Tibial artery (tissue), 4 donors: ENCODE measurements around the gene CPXM1.

Experiments used
- DNase-seq, 2 donors: peaks; one replicate each; pipeline ENCODE4 v3.0.0-alpha.2; 2019
- H3K27ac ChIP-seq, 2 donors: fragments of 200-600 bp; sonication (generic) in 1 of 2; 1 replicate in 1 of 2; 2 replicates in 1 of 2; pipeline ENCODE4 v1.5.1; 2018 to 2019; ENCODE audit warnings: mild to moderate bottlenecking in 1 of 2
- H3K27me3 ChIP-seq, 2 donors: fragments of 200-600 bp; sonication (generic) in 1 of 2; one replicate each; pipeline versions ENCODE4 v1.5.1 to v1.6.0; 2016 to 2019
- H3K36me3 ChIP-seq, 3 donors: fragments of 200-600 bp; sonication (generic) in 2 of 3; one replicate each; pipeline ENCODE4 v1.5.1; 2016 to 2019; ENCODE audit warnings: mild to moderate bottlenecking in 2 of 3
- H3K4me1 ChIP-seq, 4 donors: fragments of 200-600 bp; sonication (generic) in 2 of 4; 1 replicate in 3 of 4; 2 replicates in 1 of 4; pipeline ENCODE4 v1.5.1; 2016 to 2019
- H3K4me3 ChIP-seq, 2 donors: fragments of 200-600 bp; sonication (generic) in 1 of 2; 1 replicate in 1 of 2; 2 replicates in 1 of 2; pipeline ENCODE4 v1.5.1; 2018 to 2019; ENCODE audit warnings: mild to moderate bottlenecking in 2 of 2
- H3K9me3 ChIP-seq, 3 donors: fragments of 200-600 bp; sonication (generic) in 1 of 3; one replicate each; pipeline ENCODE4 v1.5.1; 2016 to 2019
- CTCF ChIP-seq, 2 experiments: fragments of 200-600 bp in 1 of 2; fragments of 450-650 bp in 1 of 2; IDR thresholded peaks; one replicate each; pipeline ENCODE4 v1.5.1; 2017 to 2019; ENCODE audit warnings: antibody characterized with exemption in 2 of 2, mild to moderate bottlenecking in 1 of 2, moderate library complexity in 1 of 2
- intact Hi-C: fragments of 100-400 bp; cut with DNase I; formaldehyde crosslinking; loops from one replicate; pipeline ENCODE4 v1.15.0; 2023; ENCODE audit warnings: low total_unique reads

The CPXM1 gene

GRCh38 chr20:2798814-2799213 is 1.6 kb downstream of the CPXM1 start:
- H3K9me3 ChIP-seq: no peaks in the 10 kb centered on the region
- peaks cover 0 to 19% (median 12%) of the 10 kb centered on the region in 4 donors for H3K4me1 ChIP-seq
- intact Hi-C loops: no loop called here
- H3K27ac ChIP-seq: no peak overlapping the region
- peaks cover 0 to 97% of the 10 kb centered on the region in 2 donors for H3K27me3 ChIP-seq
- TF ChIP-seq CTCF (IDR thresholded peaks at IDR 0.05): no peak
- no peak for DNase-seq
- H3K36me3 ChIP-seq: no peaks in the 10 kb centered on the region
- H3K4me3 ChIP-seq: no peak overlapping the region

GRCh38 chr20:2798095-2798805 is 2.2 kb downstream of the CPXM1 start:
- Histone ChIP-seq H3K27me3 (peaks cover 0 to 97% of the 10 kb centered on the region in 2 donors), H3K36me3 (no peaks in the 10 kb centered on the region), H3K27ac (no peak overlapping the region), H3K4me1 (peaks cover 0 to 19% (median 12%) of the 10 kb centered on the region in 4 donors), H3K9me3 (no peaks in the 10 kb centered on the region), H3K4me3 (no peak overlapping the region)
- intact Hi-C loops: no loop called here
- no peak for DNase-seq
- no peak for TF ChIP-seq CTCF (IDR thresholded peaks at IDR 0.05)

GRCh38 chr20:2797136-2797983 is 3.1 kb downstream of the CPXM1 start:
- intact Hi-C loops: no loop called here
- no peak overlapping the region for H3K27ac ChIP-seq
- no peak for DNase-seq
- no peak for TF ChIP-seq CTCF (IDR thresholded peaks at IDR 0.05)
- H3K27me3 ChIP-seq: peaks cover 0 to 97% of the 10 kb centered on the region in 2 donors
- no peaks in the 10 kb centered on the region for H3K36me3 ChIP-seq
- peaks cover 0 to 19% (median 12%) of the 10 kb centered on the region in 4 donors for H3K4me1 ChIP-seq
- H3K9me3 ChIP-seq: no peaks in the 10 kb centered on the region
- no peak overlapping the region for H3K4me3 ChIP-seq

- H3K27me3 ChIP-seq: peaks cover 0 to 91% of the 10 kb centered on the region in 2 donors
Measured at GRCh38 chr20:2796011-2796660, 4.3 kb downstream of the CPXM1 start.

More at GRCh38 chr20:2796011-2796660, 4.3 kb downstream of the CPXM1 start:
- Histone ChIP-seq H3K9me3 (no peaks in the 10 kb centered on the region), H3K27ac (no peak overlapping the region), H3K4me3 (no peak overlapping the region), H3K36me3 (no peaks in the 10 kb centered on the region), H3K4me1 (peaks cover 0 to 19% (median 12%) of the 10 kb centered on the region in 4 donors)
- no peak for TF ChIP-seq CTCF (IDR thresholded peaks at IDR 0.05)
- no peak for DNase-seq
- intact Hi-C loops: no loop called here
